HG02759 (cell line): ENCODE data around the gene CLIC2.
A peak's percentile ranks its signal among the peaks of the same experiment; 100 is the strongest.
"Not testable (repeated sequence)": the region's sequence is repeated elsewhere in the genome, so short reads cannot be mapped to it uniquely, and the experiment has no call there.

Source experiments
- ATAC-seq: cut with Tn5 transposase; IDR thresholded peaks from one replicate; pipeline ENCODE4 v1.9.1; 2021; ENCODE audit warnings: mild to moderate bottlenecking, moderate library complexity; ENCODE audit not compliant: unreplicated experiment

CLIC2 gene

DNA sequence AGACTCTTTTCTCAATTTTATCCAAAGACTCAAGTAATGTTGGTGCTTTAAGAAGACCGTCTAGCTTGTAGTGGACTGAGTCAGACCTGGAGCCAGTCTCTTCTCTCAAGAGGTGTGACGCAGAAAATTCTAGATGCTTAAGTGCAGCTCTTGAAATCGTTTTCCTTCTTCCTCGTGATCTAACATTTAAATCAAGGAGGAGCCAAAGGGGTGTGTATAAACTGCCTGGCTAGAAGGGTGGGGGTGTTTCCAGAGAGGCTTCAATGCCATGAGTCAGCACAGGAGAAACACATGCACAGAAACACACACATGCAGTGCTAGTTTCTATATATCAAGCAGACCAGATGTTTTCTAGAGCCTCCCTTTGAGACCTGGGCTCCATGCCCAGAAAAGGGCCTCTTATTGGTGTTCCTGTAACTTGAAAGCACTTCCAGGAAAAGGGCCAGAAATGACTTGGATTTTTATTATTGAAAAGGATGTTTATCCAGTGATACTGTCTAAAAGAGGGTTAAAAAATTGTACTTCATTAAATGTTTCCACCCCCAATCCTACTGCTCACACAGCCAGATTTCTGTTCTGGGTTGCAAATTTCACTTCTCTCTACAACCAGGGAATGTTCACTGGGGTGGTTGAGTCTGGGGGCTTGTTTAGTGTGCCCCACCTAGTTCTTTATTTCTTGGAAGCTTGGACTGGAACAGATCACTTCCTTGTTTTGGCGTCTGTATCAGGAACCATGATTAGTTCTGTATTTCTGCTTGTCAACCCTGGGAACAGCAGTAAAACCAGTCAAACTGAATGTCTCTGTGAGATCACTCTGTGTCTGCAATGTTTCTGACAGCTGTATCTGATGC, at the start of gene CLIC2:
Gene CLIC2 (minus strand): TSS at position 129 of the 851 bp plus-strand sequence. CDS start 187 bp downstream, outside the sequence.
- no peak for ATAC-seq

DNA sequence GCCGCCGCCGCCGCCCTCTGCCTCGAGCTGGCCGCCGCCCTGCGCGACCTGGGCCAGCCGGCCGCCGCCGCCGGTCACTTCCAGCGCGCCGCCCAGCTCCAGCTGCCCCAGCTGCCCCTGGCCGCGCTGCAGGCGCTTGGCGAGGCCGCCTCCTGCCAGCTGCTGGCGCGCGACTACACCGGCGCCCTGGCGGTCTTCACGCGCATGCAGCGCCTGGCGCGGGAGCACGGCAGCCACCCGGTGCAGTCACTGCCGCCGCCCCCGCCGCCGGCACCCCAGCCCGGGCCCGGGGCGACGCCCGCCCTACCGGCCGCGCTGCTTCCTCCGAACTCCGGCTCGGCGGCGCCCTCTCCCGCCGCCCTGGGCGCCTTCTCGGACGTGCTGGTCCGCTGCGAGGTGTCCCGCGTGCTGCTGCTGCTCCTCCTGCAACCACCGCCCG, 48.1 kb upstream of the CLIC2 start:
- peak; percentile 47 for ATAC-seq

DNA sequence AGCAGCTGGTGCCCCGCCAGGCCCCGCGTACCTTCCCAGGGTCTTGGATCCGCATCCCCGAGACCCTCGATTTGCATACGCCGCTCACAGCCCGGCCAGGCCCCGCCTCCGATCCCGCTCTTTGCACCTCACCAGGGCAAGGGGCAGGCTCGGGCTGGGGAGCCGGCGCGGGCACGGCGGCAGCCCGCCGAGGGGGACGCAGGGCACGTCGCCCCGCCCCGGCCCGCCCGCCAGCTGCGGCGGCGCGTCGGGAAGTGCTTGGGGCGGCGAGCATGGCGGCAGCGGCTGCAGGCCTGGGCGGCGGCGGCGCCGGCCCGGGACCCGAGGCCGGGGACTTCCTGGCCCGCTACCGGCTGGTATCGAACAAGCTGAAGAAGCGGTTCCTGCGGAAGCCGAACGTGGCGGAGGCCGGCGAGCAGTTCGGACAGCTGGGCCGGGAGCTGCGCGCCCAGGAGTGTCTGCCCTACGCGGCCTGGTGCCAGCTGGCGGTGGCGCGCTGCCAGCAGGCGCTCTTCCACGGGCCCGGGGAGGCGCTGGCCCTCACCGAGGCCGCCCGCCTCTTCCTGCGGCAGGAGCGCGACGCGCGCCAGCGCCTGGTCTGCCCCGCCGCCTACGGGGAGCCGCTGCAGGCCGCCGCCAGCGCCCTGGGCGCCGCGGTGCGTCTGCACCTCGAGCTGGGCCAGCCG, 47.6 kb upstream of the CLIC2 start, which contains the start of gene F8A2:
Gene F8A2 (plus strand): TSS at position 253 of the 686 bp plus-strand sequence. CDS start 20 bp downstream, at position 273.
- peak; percentile 87 for ATAC-seq

DNA sequence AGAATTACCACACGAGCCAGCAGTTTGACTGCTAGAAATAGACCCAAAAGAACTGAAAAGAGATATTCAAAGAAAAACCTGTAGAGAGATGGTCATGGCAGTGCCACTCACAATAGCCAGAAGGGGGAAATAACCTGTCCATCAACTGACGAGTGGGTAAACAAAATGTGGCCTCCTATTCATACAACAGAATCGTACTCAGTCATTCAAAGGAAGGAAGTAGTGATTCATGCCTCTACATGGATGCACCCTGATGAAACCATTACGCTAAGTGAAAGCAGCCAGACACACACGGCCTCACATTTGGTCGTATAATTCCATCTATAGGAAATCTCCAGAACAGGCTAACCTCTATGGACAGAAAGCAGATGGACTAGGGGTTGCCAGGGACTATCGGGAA, 45.4 kb upstream of the CLIC2 start:
- not testable (repeated sequence) for ATAC-seq

DNA sequence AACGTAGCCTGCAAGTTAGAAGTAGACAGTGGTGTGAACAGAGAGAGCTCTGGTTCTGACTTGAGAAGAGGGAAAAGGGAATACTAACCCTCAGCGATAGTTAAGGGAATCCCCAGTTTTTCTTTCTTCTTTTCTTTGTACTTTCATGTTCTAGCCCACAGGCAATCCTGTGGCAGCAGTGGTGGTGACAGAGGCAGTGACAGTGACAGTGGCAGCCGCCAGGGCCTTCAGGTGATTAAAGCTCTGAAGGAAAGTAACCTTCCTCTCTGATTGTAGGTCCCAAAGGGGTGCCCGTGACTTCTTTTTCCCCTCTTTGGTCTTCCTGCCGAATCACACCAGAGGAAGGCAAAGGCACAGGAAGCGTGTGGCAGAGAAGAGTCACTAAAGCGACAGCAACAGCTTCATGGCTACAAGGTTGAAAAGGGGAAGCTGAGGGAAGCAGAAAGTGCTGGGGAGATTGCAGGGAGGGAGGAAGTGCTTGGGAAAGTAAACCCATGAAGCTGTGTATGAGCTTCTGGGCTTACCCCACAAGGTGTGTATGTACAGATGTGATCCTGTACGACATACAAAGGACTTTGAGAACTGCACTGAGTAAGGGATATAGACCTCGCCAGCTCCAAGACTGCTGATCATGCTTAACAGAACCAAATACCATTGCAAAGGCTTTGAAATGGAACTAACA, 39.5 kb upstream of the CLIC2 start:
- ATAC-seq: not testable (repeated sequence)

DNA sequence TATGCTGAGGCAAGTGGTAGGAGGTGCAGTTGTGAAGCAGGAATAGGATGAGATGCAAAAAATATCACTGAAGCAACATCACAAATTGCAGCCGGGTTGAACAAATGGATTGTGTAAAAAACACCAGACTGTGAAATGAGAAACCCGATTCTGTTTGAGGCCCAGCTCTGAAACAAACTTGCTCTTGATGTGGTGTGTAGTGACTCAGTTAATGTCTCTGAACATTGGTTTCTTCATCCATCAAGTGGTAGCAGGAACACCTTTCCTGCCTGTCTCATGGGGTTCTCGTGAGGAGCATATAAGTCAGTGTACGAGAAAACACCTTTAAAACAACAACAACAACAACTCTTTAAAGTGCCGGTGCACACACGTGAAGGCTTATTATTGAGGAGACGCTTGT, 29.3 kb upstream of the CLIC2 start:
- not testable (repeated sequence) for ATAC-seq

DNA sequence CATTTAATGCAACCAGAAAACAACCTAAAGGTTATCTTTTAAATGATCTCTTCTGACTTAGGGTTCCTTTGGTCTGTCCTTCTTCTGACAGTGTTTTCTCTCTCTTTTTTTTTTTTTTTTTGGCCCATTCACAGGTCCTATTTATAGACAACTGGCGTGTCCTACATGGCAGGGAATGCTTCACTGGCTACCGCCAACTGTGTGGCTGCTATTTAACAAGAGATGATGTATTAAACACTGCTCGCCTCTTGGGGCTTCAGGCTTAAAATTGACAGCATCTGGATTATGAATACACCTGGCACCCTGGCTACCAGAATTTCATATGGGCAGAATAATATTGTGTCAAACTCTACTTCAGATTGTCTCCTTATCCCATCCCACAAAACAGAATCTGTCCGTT, 15.0 kb upstream of the CLIC2 start:
- ATAC-seq: not testable (repeated sequence)

DNA sequence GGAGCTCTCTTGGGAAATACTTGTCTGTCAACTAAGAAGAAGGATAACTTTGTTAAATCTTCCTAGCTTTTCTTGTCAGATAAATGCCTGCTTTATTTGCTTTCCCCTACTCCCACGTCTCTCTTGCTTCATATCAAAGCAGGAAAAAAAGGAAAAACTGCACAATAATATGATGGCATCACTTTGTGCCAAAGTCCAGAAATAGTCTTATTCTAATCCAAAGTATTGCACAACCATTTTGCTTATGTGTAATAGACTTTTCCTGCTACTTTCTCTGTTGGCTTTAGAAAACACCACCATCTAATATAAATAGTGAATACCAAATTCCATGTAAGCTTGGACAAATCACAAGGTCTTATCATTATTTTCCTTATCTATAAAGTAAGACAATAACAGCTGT, 11.3 kb upstream of the CLIC2 start:
- not testable (repeated sequence) for ATAC-seq

DNA sequence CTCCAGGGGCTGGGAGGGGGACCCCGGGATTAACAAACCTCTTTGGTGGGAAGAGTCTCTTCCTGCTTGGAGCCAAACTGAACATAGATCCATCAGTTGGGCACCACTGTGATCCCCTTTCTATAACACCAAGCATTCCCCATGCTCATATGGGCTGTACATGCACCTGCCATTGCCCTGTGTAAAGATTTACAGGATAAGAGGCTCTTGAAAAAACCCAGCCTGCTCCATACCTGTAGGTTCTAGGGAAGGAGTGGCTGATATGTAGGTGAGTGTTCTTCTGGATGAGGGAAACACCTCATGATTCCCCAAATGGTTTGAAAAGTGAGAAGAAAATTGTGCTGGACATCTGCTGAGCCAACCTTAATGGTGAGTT, 911 bp upstream of the CLIC2 start:
- not testable (repeated sequence) for ATAC-seq

DNA sequence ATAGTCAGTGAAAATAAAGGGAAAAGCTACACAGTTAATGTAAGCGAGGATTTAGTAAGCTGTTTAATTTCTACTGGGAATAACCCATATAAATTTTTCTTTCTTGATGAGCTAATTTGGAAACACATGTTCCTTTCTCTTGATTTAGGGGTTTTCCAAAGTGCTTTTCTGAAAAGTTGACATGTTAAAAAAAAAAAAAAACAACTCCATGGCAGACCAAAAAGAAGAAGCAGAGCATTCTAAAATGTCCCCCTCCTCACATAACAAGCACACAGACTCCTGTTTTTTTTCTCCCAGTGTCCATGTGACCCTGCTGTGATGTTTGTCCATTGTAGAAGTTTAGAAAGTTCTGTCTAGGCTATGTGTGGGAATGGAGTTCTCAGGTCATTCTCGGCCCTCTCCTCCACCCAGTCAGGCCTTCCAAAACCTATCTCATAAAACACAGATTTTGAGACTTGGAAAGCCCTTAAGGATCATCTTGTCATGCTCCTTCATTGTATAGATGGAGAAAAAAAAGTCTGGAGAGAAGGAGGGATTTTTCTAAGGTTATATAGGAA, 792 bp downstream of the CLIC2 start:
- no peak for ATAC-seq

DNA sequence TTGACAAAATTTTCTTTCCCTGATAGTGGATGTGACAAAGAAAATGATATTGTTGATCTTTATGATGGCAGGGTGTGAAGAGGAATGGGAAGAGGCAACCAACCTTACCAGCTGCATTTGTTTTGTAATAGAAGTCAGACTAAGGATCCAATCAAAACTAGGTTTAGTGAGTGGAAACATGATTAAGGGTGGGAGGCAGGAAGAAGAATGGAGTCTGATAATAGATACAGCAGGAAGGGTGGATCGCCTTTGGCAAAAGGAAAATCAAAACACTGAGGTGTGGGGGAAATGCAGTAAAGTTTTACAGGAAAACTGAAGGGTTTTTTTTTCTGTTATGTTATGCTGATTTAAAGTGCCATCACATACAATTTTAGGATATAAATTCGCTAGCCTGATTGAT, 3.4 kb downstream of the CLIC2 start:
- ATAC-seq: no peak

DNA sequence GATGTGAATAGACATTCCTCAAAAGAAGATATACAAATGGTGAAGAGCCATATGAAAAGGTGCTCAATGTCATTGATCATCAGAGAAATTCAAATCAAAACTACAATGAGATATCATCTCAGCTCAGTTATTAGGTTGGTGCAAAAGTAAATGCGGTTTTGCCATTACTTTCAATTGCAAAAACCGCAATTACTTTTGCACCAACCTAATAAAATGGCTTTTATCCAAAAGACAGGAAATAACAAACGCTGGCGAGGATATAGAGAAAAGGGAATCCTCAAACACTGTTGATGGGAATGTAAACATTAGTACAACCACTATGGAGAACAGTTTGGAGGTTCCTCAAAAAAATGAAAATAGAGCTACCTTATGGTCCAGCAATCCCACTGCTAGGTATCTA, 5.1 kb downstream of the CLIC2 start:
- no peak for ATAC-seq

DNA sequence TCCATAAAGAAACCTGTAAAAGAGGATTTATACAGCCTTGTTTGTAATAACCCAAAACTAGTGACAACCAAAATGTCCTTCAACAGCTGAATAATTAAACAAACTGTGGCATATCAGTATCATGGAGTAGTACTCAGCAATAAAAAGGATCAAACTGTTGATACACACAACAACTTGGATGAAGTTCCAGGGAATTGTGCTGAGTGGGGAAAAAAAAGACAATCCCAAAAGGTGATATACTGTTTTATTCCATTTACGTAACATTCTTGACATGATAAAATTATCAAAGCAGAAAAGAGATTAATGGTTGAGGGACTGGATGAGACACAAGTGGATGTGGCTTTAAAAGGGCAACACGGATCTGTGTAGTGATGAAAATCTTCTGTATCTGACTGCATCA, 7.8 kb downstream of the CLIC2 start:
- no peak for ATAC-seq

DNA sequence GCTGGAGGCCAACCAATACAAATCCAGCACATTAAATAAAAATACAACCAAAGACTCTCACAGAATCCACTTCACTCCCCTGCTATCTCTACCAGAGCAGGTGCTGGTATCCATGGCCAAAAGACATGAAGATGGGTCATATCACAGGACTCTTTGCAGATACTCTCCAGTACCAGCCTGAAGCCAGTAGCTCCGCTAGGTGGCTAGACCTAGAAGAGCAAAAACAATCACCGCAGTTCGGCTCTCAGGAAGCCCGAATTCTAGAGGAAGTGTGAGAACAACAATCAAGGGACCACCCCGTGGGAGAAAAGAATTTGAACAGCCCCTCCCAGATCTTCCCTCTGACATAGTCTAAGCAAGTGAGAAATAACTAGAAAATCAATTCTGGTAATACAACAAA, 20.2 kb downstream of the CLIC2 start:
- ATAC-seq: no peak

DNA sequence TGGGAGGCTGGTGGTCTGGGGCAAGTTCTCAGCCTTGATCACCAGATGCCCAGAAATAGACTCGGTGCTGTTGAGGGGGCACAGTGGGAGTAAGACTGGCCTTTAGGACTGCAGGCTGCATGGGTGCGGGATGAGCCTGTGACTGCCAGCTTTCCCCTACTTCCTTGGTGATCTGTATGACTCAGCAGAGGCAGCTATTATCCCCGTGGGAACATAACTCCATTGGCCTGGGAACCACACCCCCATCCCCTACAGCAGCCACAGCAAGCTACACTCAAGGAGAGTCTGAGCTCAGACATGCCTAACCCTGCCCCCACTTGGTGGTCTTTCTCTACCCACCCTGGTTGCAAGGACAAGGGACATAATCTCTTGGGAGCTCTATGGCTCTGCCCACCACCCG, 20.6 kb downstream of the CLIC2 start:
- ATAC-seq: no peak

DNA sequence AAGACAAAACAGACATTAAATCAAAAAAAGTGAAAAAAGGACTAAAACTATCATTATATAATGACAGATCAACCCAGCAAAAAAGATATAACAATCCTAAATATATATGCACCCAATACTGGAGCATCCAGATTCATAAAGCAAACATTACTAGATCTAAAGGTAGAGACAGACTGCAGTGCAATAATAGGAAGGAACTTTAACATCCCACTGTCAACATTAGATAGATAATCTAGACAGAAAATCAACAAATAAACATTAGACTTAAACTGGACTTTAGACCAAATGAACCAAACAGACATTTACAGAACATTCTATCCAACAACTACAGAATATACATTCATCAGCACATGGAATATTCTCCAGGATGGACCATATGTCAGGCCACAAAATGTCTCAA, 40.6 kb downstream of the CLIC2 start:
- ATAC-seq: no peak

DNA sequence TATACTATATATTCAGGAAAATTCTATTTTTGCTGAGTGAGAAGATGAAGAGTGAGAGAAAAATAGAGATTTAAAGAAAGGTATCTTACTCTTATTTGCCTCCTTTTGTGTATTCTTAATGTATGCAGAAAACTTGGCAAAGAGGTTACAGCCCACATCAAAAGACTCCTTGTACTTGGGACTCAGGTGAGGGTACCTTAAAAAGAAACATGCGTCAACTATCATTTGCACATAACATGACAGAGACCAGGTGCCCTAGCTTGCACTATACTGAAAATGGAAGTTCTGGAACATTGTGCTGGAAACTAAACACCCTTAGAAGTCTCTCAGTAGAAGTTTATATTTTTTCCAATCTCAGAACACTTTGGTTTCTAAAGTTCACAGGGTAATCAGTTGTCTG, 54.5 kb downstream of the CLIC2 start:
- no peak for ATAC-seq

DNA sequence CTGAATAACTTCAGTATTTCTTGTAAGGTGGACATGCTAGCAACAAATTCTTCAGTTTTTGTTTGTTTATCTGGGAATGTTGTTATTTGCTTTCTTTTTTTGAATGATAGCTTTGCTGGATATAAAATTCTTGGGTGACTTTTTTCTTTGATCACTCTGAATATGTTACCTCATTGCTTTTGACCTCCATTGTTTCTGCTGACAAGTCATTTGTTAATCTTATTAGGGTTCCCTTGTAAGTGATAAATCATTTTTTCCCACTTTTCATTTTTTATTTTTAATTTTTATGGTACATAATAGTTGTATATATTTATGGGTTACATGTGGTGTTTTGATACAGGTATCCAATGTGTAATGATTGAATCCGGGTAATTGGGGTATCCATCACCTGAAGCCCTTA, 63.4 kb downstream of the CLIC2 start:
- ATAC-seq: no peak

DNA sequence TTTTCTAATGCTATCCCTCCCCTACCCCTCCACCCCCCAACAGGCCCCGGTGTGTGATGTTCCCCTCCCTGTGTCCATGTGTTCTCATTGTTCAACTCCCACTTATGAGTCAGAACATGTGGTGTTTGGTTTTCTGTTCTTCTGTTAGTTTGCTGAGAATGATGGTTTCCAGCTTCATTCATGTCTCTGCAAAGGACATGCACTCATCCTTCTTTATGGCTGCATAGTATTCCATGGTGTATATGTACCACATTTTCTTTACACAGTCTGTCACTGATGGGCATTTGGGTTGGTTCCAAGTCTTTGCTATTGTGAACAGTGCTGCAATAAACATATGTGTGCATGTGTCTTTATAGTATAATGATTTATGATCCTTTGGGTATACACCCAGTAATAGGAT, 66.4 kb downstream of the CLIC2 start:
- not testable (repeated sequence) for ATAC-seq

DNA sequence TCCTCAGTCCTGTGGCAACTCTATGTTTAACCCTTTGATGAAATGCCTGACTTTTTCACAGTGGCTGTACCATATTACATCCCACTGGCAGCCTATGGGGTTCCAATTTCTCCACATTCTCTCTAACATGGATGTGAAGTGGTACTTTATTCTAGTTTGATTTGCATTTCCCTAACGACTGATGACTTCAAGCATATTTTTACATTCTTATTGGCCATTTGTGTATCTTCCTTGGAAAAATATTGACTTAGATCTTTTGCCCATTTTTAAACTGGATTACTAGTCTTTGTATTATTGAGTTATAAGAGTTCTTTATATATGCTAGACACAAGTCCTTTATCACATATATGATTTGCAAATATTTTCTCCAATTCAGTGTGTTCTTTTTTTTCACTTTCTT, 68.0 kb downstream of the CLIC2 start:
- no peak for ATAC-seq
